Mesothelial cell of epicardium (in vitro differentiated cells): ENCODE data around the gene CYTH4. TPM values are rescaled to one million over a fixed set of nuclear protein-coding genes. Genes with fewer than 3 reads are reported as not detected.
A peak's percentile ranks its signal among the peaks of the same experiment; 100 is the strongest.

Experiments used
- DNase-seq, 2 experiments: peaks; one replicate each; pipeline ENCODE4 v3.0.0; 2021; ENCODE audit warnings: low spot score in 2 of 2; ENCODE audit not compliant: unreplicated experiment in 2 of 2
- H3K27ac Mint-ChIP-seq: 2 replicates; pipeline ENCODE4 v1.8.0; 2021; ENCODE audit warnings: mixed read lengths
- H3K27me3 Mint-ChIP-seq: 2 replicates; pipeline ENCODE4 v1.8.0; 2021; ENCODE audit warnings: low read depth, mixed read lengths
- H3K36me3 Mint-ChIP-seq: 2 replicates; pipeline ENCODE4 v1.8.0; 2021; ENCODE audit warnings: mixed read lengths
- H3K4me1 Mint-ChIP-seq: 2 replicates; pipeline ENCODE4 v1.8.0; 2021; ENCODE audit warnings: mixed read lengths
- H3K4me3 Mint-ChIP-seq: 2 replicates; pipeline ENCODE4 v1.8.0; 2021; ENCODE audit warnings: mild to moderate bottlenecking, moderate library complexity, mixed read lengths
- H3K9me3 Mint-ChIP-seq: 2 replicates; pipeline ENCODE4 v1.8.0; 2021; ENCODE audit warnings: mixed read lengths
- total RNA-seq: library from RNA; stranded (reverse); gene quantifications from 3 replicates; pipeline ENCODE4 v1.2.1, GENCODE V29; 2021
- TF ChIP-seq, protein P1 (sequence below): fragments of 200-600 bp; sonication (generic); IDR thresholded peaks from one replicate; pipeline ENCODE4 v1.5.0; 2021; ENCODE audit warnings: antibody characterized with exemption; ENCODE audit not compliant: unreplicated experiment

CYTH4 gene
- total RNA-seq, 1 donor from 2014 or later = not detected

DNA sequence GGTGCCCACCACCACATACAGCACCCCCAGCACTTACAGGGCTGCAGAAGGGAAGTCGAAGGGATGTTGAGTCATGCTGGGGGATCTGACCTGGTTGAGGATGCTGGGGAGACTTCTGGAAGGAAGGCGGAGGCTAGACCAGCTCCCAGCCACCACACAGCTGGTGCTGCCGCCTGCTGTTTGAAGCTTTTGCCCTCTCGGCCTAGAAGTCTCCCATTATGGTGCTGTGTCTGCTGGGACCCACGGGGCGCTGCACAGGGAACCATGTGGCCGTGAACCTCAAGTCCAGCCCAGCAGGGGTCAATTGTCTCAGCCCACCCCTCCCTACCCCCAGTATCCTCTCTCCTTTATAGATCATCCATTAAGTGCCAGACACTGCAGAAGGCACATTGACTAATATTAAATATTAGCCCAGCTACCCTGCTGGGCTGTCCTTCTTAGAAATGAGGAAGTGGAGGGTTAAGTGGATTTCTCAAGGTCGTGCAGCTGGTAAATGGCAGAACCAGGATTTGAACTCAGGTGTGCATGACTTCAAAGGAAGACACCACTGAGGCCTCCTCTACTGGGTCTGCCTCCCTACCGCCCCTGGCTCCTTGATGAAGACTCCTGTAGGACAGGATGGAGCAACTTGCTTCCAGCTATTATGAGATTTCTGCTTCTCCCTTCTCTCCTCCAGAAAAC, 49.7 kb downstream of the CYTH4 start:
- TF ChIP-seq, protein P1, sequence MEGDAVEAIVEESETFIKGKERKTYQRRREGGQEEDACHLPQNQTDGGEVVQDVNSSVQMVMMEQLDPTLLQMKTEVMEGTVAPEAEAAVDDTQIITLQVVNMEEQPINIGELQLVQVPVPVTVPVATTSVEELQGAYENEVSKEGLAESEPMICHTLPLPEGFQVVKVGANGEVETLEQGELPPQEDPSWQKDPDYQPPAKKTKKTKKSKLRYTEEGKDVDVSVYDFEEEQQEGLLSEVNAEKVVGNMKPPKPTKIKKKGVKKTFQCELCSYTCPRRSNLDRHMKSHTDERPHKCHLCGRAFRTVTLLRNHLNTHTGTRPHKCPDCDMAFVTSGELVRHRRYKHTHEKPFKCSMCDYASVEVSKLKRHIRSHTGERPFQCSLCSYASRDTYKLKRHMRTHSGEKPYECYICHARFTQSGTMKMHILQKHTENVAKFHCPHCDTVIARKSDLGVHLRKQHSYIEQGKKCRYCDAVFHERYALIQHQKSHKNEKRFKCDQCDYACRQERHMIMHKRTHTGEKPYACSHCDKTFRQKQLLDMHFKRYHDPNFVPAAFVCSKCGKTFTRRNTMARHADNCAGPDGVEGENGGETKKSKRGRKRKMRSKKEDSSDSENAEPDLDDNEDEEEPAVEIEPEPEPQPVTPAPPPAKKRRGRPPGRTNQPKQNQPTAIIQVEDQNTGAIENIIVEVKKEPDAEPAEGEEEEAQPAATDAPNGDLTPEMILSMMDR = no peak
- no peak for DNase-seq
- Mint-ChIP-seq H3K9me3 (no peaks in the 10 kb centered on the region), H3K27ac (no peak overlapping the region), H3K4me1 (peaks cover 9% of the 10 kb centered on the region), H3K4me3 (no peak overlapping the region), H3K27me3 (peaks cover 95% of the 10 kb centered on the region), H3K36me3 (no peaks in the 10 kb centered on the region)

- TF ChIP-seq, protein P1 = no peak
- no peaks in the 10 kb centered on the region for H3K9me3 Mint-ChIP-seq
- no peak overlapping the region for H3K27ac Mint-ChIP-seq
- DNase-seq = no peak
- H3K36me3 Mint-ChIP-seq = no peaks in the 10 kb centered on the region
- H3K27me3 Mint-ChIP-seq = peaks cover 96% of the 10 kb centered on the region
- no peak overlapping the region for H3K4me3 Mint-ChIP-seq
- H3K4me1 Mint-ChIP-seq = peaks cover 9% of the 10 kb centered on the region
These were observed 51.6 kb downstream of the CYTH4 start for GRCh38 chr22:37333724-37334460.

GRCh38 chr22:37334461-37334858, 52.2 kb downstream of the CYTH4 start:
- Mint-ChIP-seq H3K27me3 (peaks cover 96% of the 10 kb centered on the region), H3K4me1 (peaks cover 9% of the 10 kb centered on the region), H3K9me3 (no peaks in the 10 kb centered on the region), H3K4me3 (no peak overlapping the region), H3K27ac (no peak overlapping the region), H3K36me3 (no peaks in the 10 kb centered on the region)
- no peak for DNase-seq
- TF ChIP-seq, protein P1 = no peak

DNA sequence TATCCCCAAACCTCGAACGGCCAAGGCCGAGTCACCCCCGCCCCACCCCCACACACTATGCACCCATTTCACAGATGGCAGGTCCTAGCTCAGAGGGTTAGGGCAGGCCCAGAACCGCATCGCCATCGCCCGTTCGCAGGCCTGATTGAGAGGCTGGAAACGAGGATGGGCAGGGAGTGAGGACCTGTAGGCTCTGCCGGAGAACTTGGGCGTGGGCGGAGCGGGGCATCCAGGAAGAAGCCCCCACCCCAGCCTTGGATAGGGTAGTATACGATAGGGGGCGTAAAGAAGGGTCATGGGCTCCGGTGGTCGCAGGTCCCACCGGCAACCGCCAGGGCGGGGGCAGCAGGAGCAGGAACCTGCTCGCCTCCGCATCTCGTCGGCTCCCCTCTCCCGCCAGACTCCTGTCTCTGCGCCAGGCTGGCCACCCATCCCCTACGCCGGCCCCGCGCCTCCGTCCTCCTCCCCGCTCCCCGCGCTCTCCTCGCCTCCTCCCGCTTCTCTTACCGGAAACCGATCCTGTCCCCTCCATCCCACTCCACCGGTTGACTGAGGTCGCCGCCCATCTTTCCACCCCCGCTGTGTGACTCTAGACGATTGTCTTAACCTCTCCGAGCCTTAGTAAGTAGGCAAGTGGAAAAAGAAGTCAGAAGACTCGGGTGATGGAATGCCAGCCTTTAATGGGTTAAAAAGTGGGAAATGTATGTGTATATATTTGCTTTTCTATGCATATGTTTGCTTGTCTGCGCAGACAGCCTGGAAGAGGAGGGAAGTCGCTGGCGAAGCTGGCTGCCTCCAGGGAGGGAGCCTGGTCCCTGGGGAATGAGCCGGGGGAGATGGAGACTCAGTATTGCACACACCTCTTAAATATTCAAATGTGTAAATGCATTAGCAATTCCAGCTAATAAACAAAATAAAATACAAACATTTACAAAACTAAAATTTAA, 52.8 kb downstream of the CYTH4 start:
- H3K4me3 Mint-ChIP-seq = peak overlapping the region; percentile 16
- TF ChIP-seq, protein P1 = no peak
- H3K27me3 Mint-ChIP-seq = peaks cover 94% of the 10 kb centered on the region
- no peak overlapping the region for H3K27ac Mint-ChIP-seq
- no peaks in the 10 kb centered on the region for H3K36me3 Mint-ChIP-seq
- H3K4me1 Mint-ChIP-seq = peaks cover 9% of the 10 kb centered on the region
- DNase-seq = no peak
- no peaks in the 10 kb centered on the region for H3K9me3 Mint-ChIP-seq

GRCh38 chr22:37335806-37336199, 53.5 kb downstream of the CYTH4 start:
- no peak for DNase-seq
- Mint-ChIP-seq H3K27ac (no peak overlapping the region), H3K4me1 (peaks cover 9% of the 10 kb centered on the region), H3K9me3 (no peaks in the 10 kb centered on the region), H3K27me3 (peaks cover 95% of the 10 kb centered on the region), H3K36me3 (no peaks in the 10 kb centered on the region), H3K4me3 (no peak overlapping the region)
- TF ChIP-seq, protein P1 = no peak
